HEK293T (cell line): ENCODE results near the gene PARD6B.

Experiments
- ARNT ChIP-seq: fragments of 450-650 bp; IDR thresholded peaks from 2 replicates; pipeline ENCODE4 v1.6.1; 2017; ENCODE audit warnings: mild to moderate bottlenecking
- BHLHE40 ChIP-seq: fragments of 450-650 bp; IDR thresholded peaks from 2 replicates; pipeline ENCODE4 v1.6.1; 2016; ENCODE audit warnings: mild to moderate bottlenecking, moderate library complexity, borderline replicate concordance
- CTBP1 ChIP-seq: fragments of 450-650 bp; IDR thresholded peaks from 2 replicates; pipeline ENCODE4 v1.6.1; 2016; ENCODE audit warnings: borderline replicate concordance
- ELF4 ChIP-seq: fragments of 450-650 bp; IDR thresholded peaks from 2 replicates; pipeline ENCODE4 v1.6.1; 2017; ENCODE audit warnings: antibody characterized with exemption
- FOXA1 ChIP-seq: fragments of 450-650 bp; IDR thresholded peaks from 2 replicates; pipeline ENCODE4 v1.6.1; 2016; ENCODE audit warnings: mild to moderate bottlenecking
- FOXK2 ChIP-seq: fragments of 450-650 bp; IDR thresholded peaks from 2 replicates; pipeline ENCODE4 v1.6.1; 2016; ENCODE audit warnings: mild to moderate bottlenecking
- FOXM1 ChIP-seq: fragments of 450-650 bp; IDR thresholded peaks from 2 replicates; pipeline ENCODE4 v1.6.1; 2017; ENCODE audit warnings: mild to moderate bottlenecking, borderline replicate concordance
- LEF1 ChIP-seq: fragments of 450-650 bp; IDR thresholded peaks from 2 replicates; pipeline ENCODE4 v1.6.1; 2017; ENCODE audit warnings: mild to moderate bottlenecking, borderline replicate concordance
- NFRKB ChIP-seq: fragments of 450-650 bp; IDR thresholded peaks from 2 replicates; pipeline ENCODE4 v1.6.1; 2016; ENCODE audit warnings: mild to moderate bottlenecking, moderate library complexity
- SP1 ChIP-seq: fragments of 450-650 bp; IDR thresholded peaks from 2 replicates; pipeline ENCODE4 v1.6.1; 2017
- SUZ12 ChIP-seq: fragments of 450-650 bp; IDR thresholded peaks from 2 replicates; pipeline ENCODE4 v1.6.1; 2016; ENCODE audit warnings: mild to moderate bottlenecking
- TARDBP ChIP-seq: fragments of 450-650 bp; IDR thresholded peaks from 2 replicates; pipeline ENCODE4 v1.6.1; 2016
- ZNF384 ChIP-seq: fragments of 450-650 bp; IDR thresholded peaks from 2 replicates; pipeline ENCODE4 v1.6.1; 2016

DNA sequence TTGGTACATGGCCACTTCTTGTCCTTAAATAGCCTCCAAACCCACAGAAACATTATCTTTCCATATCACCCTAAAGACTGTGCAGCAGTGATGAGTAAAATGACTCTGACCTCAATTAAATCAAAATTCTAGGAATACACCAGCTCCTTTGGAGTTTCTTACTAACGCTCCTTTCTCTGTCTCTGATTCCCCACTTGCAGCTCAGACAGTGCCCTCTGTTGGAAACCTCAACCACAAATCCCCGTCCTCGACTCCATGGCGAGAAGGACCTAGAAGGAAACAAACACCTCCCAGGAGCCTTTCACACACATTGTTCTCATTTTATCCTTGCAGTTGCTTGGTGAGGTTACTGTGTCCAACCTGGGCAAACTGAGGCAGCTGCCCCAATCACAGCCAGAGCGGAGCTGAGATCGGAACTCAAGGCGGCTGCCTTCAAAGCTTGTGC is 17.7 kb upstream of the PARD6B start:
- no peak for TF ChIP-seq NFRKB
- TF ChIP-seq TARDBP = no peak
- no peak for TF ChIP-seq FOXA1
- no peak for TF ChIP-seq CTBP1
- no peak for TF ChIP-seq FOXM1
- TF ChIP-seq SP1 = no peak
- TF ChIP-seq BHLHE40 = no peak
- no peak for TF ChIP-seq SUZ12
- TF ChIP-seq ARNT = no peak
- TF ChIP-seq FOXK2 = no peak
- no peak for TF ChIP-seq ELF4
- TF ChIP-seq LEF1 = no peak
- no peak for TF ChIP-seq ZNF384
